Hematopoietic multipotent progenitor cell treated with erythropoietin and hydrocortisone succinate and interleukin-3 and kit ligand, for 17 days (in vitro differentiated cells): ENCODE data around the gene TAS2R60.
"Not testable (repeated sequence)": the region's sequence is repeated elsewhere in the genome, so short reads cannot be mapped to it uniquely, and the experiment has no call there.

ENCODE experiments used
- DNase-seq: peaks from one replicate; pipeline ENCODE4 v3.0.0-alpha.2; 2015; ENCODE audit warnings: low spot score

The TAS2R60 gene

DNA sequence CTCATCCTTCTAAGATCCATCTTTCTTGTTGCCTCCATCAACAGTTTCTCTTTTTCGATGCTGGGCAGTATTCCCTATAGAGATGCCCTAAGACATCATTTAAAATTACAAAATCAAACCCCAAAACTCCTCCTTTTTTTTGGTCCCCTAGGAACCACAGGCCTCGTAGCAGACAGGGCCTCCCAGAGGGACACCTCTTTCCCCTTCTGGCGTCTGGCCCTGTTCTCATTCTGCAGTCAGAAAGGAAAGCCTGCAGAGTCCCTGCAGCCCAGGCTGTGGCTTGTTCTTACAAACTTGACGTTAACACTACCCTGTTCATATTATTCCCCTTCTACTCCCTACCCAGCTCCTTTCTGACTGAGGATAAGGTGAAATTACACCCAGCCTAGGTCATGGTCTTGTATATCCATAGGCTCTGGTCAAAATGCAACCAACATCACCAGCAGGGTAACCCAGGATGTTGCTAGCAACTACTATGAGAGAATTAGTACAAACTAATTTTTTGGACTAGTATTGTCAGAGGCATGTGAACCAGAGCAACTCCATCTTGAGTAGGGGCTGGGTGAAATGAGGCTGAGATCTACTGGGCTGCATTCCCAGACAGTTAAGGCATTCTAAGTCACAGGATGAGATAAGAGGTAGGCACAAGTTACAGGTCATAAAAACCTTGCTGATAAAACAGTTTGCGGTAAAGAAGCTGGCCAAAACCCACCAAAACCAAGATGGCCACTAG, 31.1 kb upstream of the TAS2R60 start:
- DNase-seq, result no peak

DNA sequence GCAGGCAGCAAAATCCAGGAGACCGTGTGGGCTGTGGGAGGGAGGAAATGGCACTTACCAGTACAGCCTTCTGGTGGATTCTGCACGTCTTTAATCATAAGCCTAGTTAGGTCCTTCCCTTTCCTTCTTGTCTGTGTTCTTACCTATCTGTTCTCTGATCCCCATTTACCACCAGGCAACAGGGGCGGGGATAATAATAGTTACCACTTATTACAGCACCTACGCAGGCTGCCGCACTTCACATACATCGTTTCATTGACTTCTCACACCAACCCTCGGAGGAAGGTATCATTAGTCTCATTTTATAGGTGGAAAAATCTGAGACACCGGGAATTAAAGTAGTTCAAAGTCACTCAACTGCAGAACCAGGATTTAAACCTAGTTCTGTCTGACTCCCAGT, 30.1 kb upstream of the TAS2R60 start:
- no peak for DNase-seq

DNA sequence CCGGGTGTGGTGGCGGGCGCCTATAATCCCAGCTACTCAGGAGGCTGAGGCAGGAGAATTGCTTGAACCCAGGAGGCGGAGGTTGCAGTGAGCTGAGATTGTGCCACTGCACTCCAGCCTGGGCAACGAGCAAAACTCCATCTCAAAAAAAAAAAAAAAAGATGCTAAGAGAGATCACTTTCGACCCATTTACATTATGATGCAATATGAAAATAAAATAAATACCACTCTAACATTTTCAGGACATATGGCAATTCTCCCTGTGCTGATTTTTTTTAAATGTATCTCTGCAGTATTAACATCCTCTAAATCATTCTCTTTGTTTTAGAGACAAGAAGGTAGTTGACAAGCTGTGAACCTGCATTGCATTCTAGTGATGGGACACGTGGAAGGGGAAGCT, 28.0 kb upstream of the TAS2R60 start:
- not testable (repeated sequence) for DNase-seq

DNA sequence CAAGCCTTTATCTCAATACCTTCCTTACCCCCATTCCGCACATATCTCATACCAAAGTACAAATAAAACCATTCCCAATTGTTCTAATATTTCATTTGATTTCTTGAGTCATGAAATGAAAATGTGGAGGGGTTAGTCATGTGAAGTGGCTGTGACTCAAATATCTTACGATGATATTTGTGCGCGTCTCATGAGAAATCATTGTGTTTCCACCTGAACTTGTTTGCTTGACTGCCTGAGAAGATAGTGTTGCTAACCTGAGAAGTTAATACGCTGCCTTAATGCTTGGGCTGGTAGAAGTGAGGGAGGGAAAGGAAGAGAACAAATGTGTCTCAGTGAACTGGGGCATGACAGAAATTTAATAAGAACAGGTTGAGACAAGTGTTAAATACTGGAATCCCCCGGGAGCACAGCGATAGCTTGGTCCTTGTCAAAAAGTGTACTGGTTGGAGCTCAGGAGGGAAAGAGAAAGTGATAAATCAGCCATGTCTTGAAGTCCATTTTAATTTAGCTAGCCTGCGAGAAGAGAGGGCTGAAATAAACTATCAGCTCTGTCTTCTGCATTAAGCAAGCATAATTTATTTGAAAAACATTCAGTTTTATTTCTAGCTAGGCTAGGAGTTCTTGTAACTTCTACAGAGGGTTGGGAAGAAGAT, 27.4 kb upstream of the TAS2R60 start:
- DNase-seq, result no peak

DNA sequence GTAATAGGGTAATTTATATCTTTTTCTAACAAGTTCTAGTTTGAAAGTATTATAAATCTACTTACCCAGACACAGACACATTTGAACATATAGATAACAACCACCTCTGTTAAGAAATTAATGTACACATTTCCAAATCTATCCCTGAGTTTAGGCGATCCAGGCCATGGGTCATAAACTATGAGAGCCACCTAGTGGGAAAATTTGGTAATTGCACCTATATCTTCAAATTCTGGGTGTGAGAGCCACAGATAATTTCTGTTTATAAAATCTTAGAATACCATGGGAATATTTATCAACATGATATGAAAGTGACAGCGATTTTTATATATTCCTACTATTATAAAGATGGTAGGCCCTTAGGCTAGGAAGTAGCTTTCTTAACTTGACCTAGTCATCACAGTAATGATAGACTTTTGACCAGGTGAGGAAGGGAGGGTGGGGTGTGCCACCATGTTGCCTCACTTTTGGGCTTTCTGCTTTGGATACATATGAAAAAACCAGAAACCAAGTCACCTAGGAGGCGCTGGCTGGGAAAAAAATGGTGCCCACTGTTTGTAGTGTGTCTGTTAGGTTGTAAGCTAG, 26.6 kb upstream of the TAS2R60 start:
- peak; percentile 51 for DNase-seq

DNA sequence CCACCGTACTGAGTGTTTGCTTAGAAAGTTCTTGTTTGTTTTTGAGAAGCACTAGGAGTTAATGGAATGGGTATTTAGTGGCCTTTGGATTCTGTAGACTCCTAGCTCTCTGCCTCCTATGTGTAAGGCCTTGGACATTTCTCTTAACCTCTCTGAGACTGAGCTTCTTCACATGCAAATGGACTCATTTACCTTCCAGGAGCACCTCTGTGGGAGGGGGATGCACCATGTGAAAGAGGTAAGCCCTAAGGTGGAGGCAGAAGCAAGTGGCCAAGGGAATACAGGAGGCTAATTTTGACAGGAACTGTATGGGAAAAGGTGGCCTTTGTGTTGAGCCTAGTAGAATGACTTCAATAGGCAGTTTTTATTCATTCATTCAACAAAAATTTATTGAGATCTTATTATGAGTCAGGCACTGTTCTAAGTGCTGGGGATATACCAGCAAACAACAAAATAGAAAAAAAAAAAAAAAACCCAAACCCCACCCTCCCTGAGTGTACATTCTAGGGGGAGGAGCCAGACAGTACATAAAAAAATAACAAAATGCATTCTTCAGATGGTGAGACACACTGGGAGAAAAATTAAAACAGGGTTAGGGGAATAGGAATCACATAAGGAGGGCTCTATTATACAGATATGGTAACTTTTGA, 25.4 kb upstream of the TAS2R60 start:
- DNase-seq, result no peak

DNA sequence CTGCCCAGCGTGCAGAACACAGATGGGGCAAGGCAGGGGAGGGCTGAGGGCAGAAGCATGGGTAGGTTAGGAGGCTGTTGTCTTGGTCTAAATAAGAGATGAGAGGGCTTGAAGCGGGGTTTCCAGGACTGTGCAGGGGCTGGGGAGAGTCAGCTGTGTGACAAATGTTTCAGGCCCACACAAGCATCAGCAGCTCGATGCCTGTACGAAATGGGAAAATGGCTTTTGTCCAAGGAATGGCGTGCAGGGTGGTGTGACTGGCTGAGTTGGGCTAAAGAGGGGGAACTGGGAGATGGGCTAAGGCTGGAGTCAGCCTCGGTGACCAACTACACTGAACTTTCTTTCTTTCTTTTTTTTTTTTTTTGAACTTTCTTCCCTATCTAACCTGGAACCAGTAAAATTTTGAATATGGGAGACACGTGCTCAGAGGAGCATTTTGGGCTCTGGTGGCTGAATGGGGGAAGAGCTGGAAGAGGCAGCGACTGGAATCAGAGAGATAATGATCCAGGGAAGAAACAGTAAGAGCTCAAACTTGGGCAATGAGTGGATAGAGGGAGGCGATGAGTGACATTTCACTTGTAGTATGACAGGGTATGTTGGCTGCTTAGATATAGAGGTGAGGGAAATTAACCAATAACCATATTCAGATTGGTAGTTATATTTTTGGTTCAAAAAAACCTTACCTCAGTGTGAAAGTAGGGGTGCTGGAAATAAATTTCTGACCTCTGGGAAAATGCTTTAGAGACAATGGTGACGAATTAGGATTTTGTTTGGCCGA, 24.4 kb upstream of the TAS2R60 start:
- no peak for DNase-seq

DNA sequence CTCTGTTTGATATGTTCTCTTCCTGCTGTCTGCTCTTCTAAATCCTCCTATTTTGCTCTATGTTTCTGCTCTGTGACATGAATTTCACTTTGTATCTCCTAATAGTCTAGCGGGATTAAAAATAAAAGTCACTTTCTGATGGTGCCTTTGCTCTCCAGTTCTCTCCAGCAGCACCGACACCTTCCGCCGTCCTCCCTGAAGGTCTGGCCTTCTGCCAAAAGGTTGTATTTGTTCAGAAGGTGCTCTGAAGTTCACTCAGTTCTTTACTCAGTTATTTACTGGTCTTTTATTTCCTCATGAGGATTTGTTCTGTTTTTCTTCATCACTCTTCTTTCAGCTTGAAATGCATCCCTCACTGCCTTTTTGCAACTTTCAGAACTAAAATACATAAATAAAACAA, 23.4 kb upstream of the TAS2R60 start:
- DNase-seq, result no peak

DNA sequence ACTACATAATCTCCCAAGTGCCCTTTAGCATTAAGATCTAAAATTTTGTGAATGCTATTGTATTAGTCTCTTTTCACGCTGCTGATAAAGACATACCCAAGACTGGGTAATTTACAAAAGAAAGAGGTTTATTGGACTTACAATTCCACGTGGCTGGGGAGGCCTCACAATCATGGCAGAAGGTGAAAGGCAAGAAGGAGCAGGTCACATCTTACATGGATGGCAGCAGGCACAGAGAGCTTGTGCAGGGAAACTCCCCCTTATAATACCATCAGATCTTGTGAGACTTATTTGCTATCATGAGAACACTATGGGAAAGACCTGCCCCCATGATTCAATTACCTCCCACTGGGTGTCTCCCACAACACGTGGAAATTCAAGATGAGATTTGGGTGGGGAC, 22.6 kb upstream of the TAS2R60 start:
- DNase-seq, result not testable (repeated sequence)

DNA sequence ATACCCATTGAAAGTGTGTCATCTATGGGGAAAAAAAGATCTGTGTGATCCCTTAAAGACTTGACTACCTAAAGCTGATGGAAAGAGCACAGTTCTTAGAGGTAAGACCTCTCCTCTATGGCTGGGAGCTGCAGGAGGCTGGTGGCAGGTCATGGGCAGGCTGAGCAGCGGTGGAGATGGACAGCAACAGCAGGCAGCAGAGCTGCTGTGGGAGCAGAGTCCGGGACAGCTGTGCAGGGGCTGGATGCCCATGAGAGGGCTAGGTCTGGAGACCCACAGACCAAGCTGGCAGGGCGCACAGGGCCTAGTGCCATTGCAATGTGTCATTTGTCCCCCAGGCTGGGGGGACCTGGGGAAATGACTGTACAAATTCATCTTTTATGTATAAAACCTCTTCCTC, 21.2 kb upstream of the TAS2R60 start:
- no peak for DNase-seq

DNA sequence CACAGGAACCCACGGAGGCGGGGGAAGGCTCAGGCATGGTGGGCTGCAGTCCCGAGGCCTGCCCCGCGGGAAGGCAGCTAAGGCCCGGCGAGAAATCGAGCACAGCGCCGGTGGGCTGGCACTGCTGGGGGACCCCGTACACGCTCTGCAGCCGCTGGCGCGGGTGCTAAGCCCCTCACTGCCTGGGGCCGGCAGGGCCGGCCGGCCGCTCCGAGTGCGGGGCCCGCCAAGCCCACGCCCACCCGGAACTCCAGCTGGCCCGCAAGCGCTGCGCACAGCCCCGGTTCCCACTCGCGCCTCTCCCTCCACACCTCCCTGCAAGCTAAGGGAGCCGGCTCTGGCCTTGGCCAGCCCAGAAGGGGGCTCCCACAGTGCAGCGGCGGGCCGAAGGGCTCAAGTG, 18.8 kb upstream of the TAS2R60 start:
- not testable (repeated sequence) for DNase-seq

DNA sequence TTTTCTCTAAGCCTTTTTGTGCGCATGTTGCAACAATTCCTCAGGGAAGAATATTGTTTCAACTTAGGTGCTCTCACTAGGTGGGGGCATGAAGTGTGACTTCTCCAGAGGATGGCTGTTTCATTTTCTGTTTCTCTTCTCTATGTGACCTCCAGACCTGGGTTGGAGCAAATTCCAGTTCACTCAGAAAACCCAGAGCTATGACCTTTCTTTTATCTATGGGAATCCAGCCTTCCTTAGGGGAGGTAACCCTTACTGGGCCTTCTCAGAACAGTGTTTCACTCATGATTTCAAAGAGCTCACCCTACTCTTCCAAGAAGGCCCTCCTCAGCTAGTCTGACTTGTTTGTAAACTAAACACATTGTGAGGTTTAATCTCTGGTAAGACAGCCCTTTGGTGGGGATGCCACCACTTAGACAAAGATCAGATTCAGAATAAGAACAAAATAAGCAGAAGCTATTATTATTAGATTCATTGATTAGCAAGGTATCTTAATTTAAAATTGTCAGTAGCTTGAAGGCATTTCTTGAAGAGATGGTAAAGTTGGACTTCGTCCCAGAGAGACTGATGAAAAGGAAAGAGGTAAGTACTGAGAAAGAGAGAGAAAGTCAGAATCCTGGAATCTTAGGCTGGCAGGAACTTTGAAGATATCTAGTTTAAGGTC, 16.6 kb upstream of the TAS2R60 start:
- DNase-seq, result no peak

DNA sequence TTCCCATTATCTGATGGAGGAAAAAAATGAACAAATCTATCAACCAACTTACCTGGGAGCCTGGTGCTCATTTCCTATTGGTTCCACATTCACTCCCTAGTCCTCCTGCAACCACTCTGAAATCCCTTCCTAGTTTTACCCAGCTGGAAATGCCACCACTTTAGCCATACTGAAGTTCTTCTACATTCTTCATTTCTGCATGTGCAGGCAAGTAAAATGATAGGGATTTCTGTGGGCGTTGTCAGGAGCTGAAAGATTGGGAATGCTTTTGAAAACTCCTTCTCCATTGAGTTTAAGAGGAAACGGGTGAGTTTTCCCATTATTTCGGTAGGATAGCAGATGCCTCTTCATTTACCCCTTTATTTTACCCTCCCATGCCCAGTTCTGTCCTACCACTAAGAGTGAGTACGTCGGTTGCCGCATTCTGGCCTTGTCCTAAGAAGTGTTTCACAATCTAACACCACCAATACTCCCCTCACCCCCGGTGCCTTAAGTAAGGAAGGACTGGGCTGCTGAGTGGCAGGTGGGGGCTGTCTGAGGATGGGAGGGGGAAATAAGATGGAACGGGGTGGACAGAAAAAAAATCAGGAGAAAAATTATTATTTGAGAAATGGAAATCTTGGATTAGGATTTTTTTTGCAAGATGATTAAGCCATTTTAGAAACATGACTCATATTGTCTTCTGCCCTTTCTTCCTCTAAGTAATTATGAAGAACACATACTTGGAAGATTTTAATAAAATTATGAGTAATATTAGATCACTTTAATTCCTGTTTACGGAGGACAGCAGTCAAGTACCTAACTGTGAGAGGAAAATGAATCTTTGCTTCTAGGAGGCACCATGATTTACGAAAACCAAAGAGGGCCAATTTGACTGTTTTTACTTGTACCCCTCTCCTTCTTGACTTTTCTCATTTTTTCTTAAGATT, 13.2 kb upstream of the TAS2R60 start:
- DNase-seq, result no peak

DNA sequence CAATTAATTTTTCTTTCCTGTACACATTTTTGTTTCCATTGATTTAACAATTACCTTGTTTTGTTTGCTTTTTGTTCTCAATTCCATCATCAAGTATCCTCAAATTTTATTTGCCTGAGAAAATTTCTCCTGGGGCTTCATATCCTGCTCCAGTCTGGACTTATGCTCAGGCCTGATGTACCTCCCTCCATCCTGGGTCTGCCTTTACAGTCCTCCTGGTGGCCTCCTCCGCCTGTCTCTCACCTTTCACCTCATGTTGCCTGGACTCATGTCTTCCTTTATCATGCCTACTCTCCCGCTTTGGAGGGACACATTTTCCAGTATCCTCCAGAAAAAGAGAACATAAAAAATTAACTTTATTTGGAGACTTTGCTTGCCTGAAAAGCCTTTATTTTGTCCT, 12.1 kb upstream of the TAS2R60 start:
- no peak for DNase-seq

DNA sequence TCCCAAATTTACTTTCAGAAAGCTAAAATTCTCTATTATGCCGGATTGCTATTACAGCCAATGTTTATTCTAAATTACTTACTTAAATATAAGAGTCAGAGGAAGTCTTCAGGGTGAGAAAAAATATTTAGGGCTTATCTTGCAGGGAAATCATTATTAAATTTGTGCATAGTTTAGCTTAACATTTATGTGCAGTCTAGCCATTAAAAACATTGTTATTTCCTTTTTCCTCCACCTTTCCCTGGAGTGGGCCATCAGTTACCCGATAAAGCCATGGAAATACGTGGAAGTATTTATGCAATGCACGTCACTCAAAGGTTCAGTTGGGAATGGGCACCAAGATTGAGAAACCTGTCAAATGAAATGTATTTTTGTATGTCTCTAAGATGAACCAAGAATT, 9.5 kb upstream of the TAS2R60 start:
- no peak for DNase-seq

DNA sequence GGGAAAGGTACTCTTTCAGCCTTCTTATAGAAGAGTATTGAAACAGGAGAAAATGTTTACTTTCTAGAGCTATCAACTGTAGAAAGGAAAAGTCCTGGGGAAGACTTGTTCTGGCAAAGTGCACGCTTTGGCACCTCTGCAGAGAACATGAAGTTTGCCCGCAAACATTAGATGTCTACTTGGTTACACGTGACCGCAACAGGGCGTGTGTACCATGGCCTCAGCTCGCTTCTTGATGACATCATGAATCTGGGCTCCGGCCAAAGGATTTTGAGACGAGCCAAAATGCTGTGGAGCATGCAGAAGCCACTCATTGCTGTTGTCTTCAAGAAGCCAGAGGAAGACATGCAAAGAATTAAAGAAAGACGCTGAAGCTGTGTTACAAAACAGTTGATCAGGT, 8.6 kb upstream of the TAS2R60 start:
- no peak for DNase-seq

DNA sequence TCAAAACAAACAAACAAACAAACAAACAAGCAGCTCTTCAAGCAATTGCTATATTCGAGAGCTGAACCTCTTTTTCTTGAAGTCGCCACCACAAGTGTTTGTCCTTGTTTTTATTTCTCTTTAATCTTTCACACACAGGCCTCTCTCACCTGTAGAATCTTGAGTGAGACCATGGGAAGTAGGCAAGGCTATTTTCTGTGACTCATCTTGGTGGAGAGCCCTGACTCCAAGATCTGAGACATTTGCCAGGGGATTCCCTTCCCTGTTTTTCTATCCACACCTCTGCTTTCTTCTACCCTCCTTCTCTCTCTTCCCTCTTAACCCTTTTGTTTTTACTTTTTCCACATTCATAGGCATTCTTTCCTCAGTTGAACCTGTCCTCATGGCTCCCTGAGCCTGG, 8.0 kb upstream of the TAS2R60 start:
- no peak for DNase-seq

DNA sequence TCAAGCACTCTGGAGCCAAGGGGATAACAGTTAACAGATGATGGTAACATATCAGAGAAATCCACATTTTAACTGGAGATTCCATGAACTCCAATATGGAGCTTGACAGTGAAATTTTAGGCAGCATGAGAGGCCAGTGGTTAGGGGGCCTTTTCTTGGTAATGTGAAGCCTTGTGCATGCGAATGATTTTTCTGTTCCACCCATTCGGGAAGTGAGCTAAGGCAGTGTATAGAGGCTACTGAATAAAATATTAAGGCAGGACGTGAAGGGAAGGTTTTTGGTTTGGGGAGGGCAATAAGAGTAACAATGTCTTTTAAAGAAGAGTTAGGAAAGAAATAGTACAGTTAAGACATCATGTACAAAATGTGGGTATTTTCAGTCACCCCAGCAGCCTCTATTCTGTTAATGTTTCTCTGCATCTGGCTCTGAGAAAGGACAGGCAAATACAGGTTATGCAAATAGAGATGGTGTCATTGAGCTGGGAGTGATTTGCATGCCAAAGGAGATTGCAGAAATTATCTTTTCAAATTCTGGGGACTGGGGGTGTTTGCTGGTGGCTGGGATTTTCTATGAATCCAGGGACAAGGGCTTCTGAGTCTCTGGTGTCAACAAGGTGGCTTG, 6.8 kb upstream of the TAS2R60 start:
- DNase-seq, result no peak

DNA sequence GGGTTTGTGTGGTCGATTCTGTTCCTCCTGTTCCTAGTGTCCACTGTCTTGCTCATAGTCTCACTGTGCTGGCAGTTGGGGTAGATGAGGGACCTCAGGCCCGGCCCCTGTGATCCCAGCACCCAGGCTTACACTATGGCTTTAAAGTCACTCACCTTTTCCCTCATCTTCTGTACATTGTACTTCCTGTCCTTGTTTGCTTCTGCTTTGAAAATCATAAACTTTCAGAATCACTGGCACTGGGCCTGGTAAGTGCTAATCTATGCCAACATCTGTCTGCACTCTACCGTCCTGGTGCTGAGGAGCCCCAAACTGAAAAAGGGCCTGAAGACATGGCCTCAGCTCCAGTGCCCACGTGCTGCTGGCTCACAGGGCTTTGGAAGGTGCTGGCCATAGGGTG, 5.7 kb upstream of the TAS2R60 start:
- no peak for DNase-seq

DNA sequence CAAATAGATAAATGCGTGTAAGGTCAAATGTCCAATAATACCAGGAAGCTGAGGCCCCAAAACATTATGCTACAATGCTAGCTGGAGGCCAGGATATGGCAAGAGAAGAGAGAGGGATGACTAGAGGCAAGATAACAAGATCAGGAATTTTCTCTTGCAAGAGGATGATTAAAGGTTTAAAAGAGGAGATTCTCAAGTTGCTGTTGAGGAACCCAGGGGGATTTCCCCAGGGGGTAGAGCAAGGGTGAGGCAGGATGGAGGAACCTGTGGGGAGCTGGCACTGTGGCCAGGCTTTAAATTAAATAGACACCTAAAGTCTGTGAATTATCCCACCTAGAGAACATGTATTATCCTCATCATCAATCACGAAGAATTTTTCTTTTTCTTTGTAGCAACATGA, 3.4 kb upstream of the TAS2R60 start:
- no peak for DNase-seq
